Tibial nerve (tissue), 4 donors: ENCODE data around the gene FMO5. TPM values are rescaled to one million over a fixed set of nuclear protein-coding genes. Genes with fewer than 3 reads are reported as not detected.

Experiments
- DNase-seq, 2 donors: peaks; one replicate each; pipeline ENCODE4 v3.0.0-alpha.2; 2019; ENCODE audit warnings: low spot score in 2 of 2
- H3K27ac ChIP-seq, 4 donors: fragments of 200-600 bp; sonication (generic) in 3 of 4; one replicate each; pipeline ENCODE4 v1.5.1; 2017 to 2019; ENCODE audit warnings: mild to moderate bottlenecking in 1 of 4
- H3K27me3 ChIP-seq, 2 donors: fragments of 200-600 bp; sonication (generic) in 1 of 2; one replicate each; pipeline versions ENCODE4 v1.5.1 to v1.6.0; 2017 to 2019
- H3K36me3 ChIP-seq, 3 donors: fragments of 200-600 bp; sonication (generic); one replicate each; pipeline ENCODE4 v1.5.1; 2018 to 2019
- H3K4me1 ChIP-seq, 4 donors: fragments of 200-600 bp; sonication (generic) in 3 of 4; one replicate each; pipeline ENCODE4 v1.5.1; 2017 to 2019
- H3K4me3 ChIP-seq, 4 donors: fragments of 200-600 bp; sonication (generic) in 3 of 4; one replicate each; pipeline ENCODE4 v1.5.1; 2017 to 2019; ENCODE audit warnings: mild to moderate bottlenecking in 1 of 4, moderate library complexity in 1 of 4
- H3K9me3 ChIP-seq, 4 donors: fragments of 200-600 bp; sonication (generic) in 3 of 4; one replicate each; pipeline ENCODE4 v1.5.1; 2017 to 2019
- EP300 ChIP-seq, 2 donors: sonication (generic); formaldehyde crosslinking; IDR thresholded peaks; one replicate each; pipeline ENCODE4 v1.6.1; 2017; ENCODE audit warnings: antibody characterized with exemption in 2 of 2, mild to moderate bottlenecking in 1 of 2
- POLR2A ChIP-seq, 2 donors: fragments of 450-650 bp; IDR thresholded peaks; one replicate each; pipeline ENCODE4 v1.6.1; 2017; ENCODE audit warnings: antibody characterized with exemption in 2 of 2, mild to moderate bottlenecking in 2 of 2, moderate library complexity in 2 of 2
- WGBS, 2 donors: methylation state at CpG; one replicate each; pipeline ENCODE4 v1.1.5; 2018; 5-methylcytosine and 5-hydroxymethylcytosine counted together
- total RNA-seq, 4 donors: library from RNA; depleted of rRNA; stranded (reverse); fragments of >200 nt; gene quantifications; one replicate each; pipeline ENCODE4 v1.1.0, GENCODE V29; 2016
- TF ChIP-seq, protein P1 (sequence below), 5 experiments: fragments of 200-600 bp in 3 of 5; fragments of 450-650 bp in 2 of 5; sonication (generic) in 3 of 5; IDR thresholded peaks; one replicate each; pipeline ENCODE4 v1.5.1; 2016 to 2019; ENCODE audit warnings: antibody characterized with exemption in 5 of 5, mild to moderate bottlenecking in 3 of 5, moderate library complexity in 2 of 5

FMO5 gene, protein sequence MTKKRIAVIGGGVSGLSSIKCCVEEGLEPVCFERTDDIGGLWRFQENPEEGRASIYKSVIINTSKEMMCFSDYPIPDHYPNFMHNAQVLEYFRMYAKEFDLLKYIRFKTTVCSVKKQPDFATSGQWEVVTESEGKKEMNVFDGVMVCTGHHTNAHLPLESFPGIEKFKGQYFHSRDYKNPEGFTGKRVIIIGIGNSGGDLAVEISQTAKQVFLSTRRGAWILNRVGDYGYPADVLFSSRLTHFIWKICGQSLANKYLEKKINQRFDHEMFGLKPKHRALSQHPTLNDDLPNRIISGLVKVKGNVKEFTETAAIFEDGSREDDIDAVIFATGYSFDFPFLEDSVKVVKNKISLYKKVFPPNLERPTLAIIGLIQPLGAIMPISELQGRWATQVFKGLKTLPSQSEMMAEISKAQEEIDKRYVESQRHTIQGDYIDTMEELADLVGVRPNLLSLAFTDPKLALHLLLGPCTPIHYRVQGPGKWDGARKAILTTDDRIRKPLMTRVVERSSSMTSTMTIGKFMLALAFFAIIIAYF
- 1 to 10 TPM; 2.6 to 6.3 (median 3.0) TPM for total RNA-seq

DNA sequence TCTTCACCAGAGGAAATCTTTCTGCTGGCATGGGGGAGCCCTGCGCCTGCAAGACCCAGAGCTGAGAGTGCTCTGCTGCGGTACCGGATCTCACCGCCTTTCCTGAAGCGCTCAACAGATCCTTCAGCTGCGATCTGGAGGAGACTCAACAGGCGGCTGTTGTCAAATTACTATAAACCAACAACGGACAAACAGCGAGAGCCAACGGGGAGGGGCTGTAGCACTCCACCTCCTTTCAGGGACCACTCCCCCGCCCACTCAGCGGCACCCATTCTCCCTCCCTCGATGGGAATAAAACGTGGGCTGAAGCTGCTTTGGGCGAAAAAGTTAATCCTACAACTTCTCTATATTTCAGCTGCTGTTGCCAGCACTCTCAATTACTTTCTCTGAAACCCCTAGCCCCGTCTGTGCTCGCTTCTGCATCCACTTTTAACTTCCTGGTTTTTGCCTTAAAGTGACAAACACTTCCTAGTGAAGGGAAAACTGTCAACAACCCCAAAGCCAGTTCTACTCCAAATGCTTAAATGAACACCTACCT, at the start of gene FMO5:
Gene FMO5, minus strand, starts transcription at position 147 of the 538 bp plus-strand sequence. CDS start 310 bp downstream, outside the sequence.
- peak within 1 kb of the TSS; percentile 45 to 59 (median 56) for H3K4me3 ChIP-seq
- H3K36me3 ChIP-seq, result no peaks in the 10 kb centered on the region
- H3K9me3 ChIP-seq, result no peaks in the 10 kb centered on the region
- WGBS, 2 donors, result 0 to 1% methylated on average over 17 of the region's 17 CpGs
- H3K27ac ChIP-seq, result peak within 1 kb of the TSS; percentile 48 to 87 (median 66)
- no peaks in the 10 kb centered on the region for H3K27me3 ChIP-seq
- TF ChIP-seq POLR2A (IDR thresholded peaks at IDR 0.05) (no peak), EP300 (IDR thresholded peaks at IDR 0.05) (peak in 1 of 2 donors; percentile 46)
- TF ChIP-seq, protein P1, sequence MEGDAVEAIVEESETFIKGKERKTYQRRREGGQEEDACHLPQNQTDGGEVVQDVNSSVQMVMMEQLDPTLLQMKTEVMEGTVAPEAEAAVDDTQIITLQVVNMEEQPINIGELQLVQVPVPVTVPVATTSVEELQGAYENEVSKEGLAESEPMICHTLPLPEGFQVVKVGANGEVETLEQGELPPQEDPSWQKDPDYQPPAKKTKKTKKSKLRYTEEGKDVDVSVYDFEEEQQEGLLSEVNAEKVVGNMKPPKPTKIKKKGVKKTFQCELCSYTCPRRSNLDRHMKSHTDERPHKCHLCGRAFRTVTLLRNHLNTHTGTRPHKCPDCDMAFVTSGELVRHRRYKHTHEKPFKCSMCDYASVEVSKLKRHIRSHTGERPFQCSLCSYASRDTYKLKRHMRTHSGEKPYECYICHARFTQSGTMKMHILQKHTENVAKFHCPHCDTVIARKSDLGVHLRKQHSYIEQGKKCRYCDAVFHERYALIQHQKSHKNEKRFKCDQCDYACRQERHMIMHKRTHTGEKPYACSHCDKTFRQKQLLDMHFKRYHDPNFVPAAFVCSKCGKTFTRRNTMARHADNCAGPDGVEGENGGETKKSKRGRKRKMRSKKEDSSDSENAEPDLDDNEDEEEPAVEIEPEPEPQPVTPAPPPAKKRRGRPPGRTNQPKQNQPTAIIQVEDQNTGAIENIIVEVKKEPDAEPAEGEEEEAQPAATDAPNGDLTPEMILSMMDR (IDR thresholded peaks at IDR 0.05), result peak; percentile 13 to 62 (median 21)
- peak; percentile 39 to 70 for DNase-seq
- peaks cover 0 to 13% (median 0%) of the 10 kb centered on the region in 4 donors for H3K4me1 ChIP-seq

DNA sequence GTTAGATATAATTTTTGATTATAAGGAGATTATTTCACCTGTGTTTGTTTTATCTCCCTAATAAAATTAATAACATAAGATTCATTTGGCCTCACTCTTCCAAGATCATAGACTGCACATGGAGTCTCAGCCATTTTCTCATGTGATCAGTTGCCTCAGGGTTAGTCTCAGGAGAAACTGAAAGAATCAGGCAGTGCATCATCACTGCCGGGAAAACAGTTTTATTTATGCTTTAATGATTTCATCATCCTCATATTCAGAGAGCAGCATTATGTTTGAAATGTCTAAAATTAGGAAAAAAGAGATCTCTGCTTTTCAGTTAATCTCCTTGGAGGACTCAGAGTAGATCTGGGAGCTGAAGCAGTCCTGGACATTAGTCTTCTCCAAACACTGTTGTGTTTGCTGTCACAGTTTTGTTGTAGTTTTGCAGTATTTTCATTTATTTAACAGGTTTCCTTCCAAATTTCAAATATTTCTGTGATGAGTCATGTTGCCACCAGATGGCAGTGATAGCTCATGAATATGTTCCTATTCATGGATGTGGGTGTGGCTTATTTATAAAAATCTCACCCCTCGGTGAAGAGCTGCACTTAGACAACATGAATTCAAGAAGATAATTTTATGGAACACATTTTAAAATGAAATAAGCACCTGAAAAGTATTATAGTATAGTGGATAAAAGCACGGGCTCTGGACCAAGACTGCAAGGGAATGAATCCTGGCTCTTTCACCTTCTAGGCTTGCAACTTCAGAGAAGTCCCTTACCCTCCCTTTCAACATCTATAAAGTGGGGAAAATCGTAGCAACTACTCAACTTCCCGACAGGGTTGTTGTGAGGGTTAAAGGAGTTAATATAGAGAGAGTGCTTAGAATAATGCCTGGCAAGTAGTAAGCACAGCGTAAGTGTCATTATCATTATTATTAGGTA, 48.5 kb upstream of the FMO5 start:
- peaks cover 0 to 59% (median 11%) of the 10 kb centered on the region in 3 donors for H3K36me3 ChIP-seq
- no peak overlapping the region for H3K4me3 ChIP-seq

DNA sequence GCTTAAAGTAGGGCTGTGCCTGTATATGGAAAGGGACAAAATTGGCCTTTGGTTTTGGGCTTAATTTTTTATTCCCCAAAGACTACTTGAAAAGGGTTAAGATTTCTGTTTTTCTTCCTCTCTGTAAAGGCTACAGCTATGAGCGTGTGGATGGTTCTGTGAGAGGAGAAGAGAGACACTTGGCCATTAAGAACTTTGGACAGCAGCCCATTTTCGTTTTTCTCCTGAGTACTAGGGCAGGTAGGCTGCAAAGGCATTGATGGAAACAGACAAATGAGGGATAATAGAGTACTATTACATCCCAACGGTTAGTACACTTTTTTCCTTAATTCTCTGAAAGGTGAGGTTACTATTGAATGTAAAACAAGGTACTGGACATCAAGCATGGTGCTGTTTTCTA, 46.9 kb upstream of the FMO5 start:
- WGBS, 2 donors, result 46 to 57% methylated on average over 3 of the region's 3 CpGs
- peak overlapping the region in 1 of 4 donors; percentile 77 for H3K27ac ChIP-seq
- H3K9me3 ChIP-seq, result no peaks in the 10 kb centered on the region
- no peaks in the 10 kb centered on the region for H3K27me3 ChIP-seq
- no peak for TF ChIP-seq POLR2A (IDR thresholded peaks at IDR 0.05)
- TF ChIP-seq EP300 (IDR thresholded peaks at IDR 0.05), result no peak
- TF ChIP-seq, protein P1 (IDR thresholded peaks at IDR 0.05), result no peak
- no peak overlapping the region for H3K4me3 ChIP-seq
- DNase-seq, result no peak
- H3K36me3 ChIP-seq, result peaks cover 0 to 61% (median 8%) of the 10 kb centered on the region in 3 donors
- peaks cover 0 to 16% (median 3%) of the 10 kb centered on the region in 4 donors for H3K4me1 ChIP-seq

More for the DNA sequence above, 48.5 kb upstream of the FMO5 start:
- H3K27me3 ChIP-seq, result no peaks in the 10 kb centered on the region
- H3K27ac ChIP-seq, result peak overlapping the region in 2 of 4 donors; percentile 38 to 77
- 36% methylated on average over 6 of the region's 6 CpGs for whole genome bisulfite sequencing, 2 donors
- TF ChIP-seq EP300 (IDR thresholded peaks at IDR 0.05), result peak in 1 of 2 donors; percentile 65
- TF ChIP-seq, protein P1 (IDR thresholded peaks at IDR 0.05), result peak; percentile 40 to 66 (median 51)
- TF ChIP-seq POLR2A (IDR thresholded peaks at IDR 0.05), result no peak
- DNase-seq, result peak in 1 of 2 donors; percentile 65
- H3K4me1 ChIP-seq, result peaks cover 0 to 16% (median 3%) of the 10 kb centered on the region in 4 donors
- H3K9me3 ChIP-seq, result no peaks in the 10 kb centered on the region

DNA sequence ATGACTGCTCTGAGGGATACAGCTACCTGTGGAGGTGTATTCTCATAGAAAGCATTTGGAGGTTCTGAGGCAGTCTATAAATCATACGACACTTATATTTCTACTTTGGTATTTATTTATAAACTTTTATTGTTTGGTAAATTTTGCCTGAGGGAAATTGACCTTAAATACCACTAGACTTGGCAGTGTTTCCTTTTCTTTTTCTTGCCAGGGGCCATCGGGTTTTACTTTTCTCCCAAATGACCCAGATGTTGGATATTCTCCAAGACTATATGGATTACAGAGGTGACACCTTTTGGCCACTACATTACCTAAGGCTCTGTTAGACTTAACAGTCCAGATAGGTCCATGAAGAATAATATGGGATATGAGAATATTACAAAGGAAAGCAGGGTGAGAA, 45.6 kb upstream of the FMO5 start:
- H3K36me3 ChIP-seq, result peaks cover 0 to 59% (median 0%) of the 10 kb centered on the region in 3 donors
- 39 to 47% methylated on average over 2 of the region's 2 CpGs for WGBS, 2 donors
- H3K9me3 ChIP-seq, result no peaks in the 10 kb centered on the region
- H3K27ac ChIP-seq, result no peak overlapping the region
- no peak overlapping the region for H3K4me3 ChIP-seq
- no peak for DNase-seq
- no peaks in the 10 kb centered on the region for H3K27me3 ChIP-seq
- no peak for TF ChIP-seq EP300 (IDR thresholded peaks at IDR 0.05)
- TF ChIP-seq, protein P1 (IDR thresholded peaks at IDR 0.05), result no peak
- peaks cover 0 to 16% (median 3%) of the 10 kb centered on the region in 4 donors for H3K4me1 ChIP-seq
